Measurements from ENCODE around the gene MIPOL1.
"Not testable (repeated sequence)": the region's sequence is repeated elsewhere in the genome, so short reads cannot be mapped to it uniquely, and the experiment has no call there.

The MIPOL1 gene

DNA sequence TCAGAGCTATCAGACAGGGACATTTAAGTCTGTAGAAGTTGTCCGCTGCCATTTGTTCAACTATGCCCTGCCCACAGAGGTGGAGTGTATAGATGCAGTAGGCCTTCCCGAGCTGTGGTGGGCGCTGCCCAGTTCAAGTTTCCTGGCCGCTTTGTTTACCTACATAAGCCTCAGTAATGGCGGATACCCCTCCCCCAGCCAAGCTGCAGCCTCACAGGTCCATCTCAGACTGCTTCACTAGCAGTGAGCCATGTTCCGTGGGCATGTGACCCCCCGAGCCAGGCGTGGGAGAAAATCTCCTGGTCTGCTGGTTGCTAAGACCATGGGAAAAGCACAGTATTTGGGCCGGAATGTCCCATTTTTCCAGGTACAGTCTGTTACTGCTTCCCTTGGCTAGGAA lies 165.9 kb downstream of the MIPOL1 start:
- no peaks in the 10 kb centered on the region for H3K36me3 ChIP-seq (replicated peaks)
- no peak overlapping the region for H3K27ac ChIP-seq
- H3K4me3 ChIP-seq (ENCODE audit: low read depth, low read length) = no peak overlapping the region
- DNase-seq = no peak
- TF ChIP-seq CTCF (IDR thresholded peaks at IDR 0.05; ENCODE audit: low read depth, low read length, missing control alignments) = no peak
- H3K27me3 ChIP-seq (replicated peaks) = no peaks in the 10 kb centered on the region
- in situ Hi-C loops (cut with HindIII; ENCODE audit: low pct_ligation_motif_present, low sequenced_read_pairs) = no loop called here

DNA sequence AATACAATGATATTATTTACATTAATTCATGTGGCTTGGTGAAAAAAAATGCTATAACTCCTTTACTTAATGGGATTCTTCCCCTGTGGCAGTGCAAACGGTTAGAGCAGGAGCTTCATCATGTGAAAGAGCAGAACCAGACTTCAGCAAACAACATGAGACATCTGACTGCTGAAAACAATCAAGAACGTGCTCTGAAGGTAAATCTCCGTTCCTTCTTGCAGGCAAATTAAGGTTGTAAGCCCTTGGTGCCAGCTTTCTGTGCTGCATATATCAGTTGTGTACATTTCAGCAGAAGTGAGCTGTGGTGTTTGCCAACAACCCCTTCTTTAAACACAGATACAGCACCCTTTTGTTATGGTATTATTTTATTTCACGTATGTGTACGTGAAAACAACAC lies 171.7 kb downstream of the MIPOL1 start:
- in situ Hi-C loops (cut with HindIII; ENCODE audit: low pct_ligation_motif_present, low sequenced_read_pairs) = no loop called here
- Histone ChIP-seq H3K27ac (no peak overlapping the region), H3K36me3 (replicated peaks) (no peaks in the 10 kb centered on the region), H3K4me3 (ENCODE audit: low read depth, low read length) (no peak overlapping the region), H3K27me3 (replicated peaks) (no peaks in the 10 kb centered on the region)
- TF ChIP-seq CTCF (IDR thresholded peaks at IDR 0.05; ENCODE audit: low read depth, low read length, missing control alignments) = no peak
- no peak for DNase-seq

GRCh38 chr14:37375566-37375965 lies 177.8 kb downstream of the MIPOL1 start:
- in situ Hi-C loops (cut with HindIII; ENCODE audit: low pct_ligation_motif_present, low sequenced_read_pairs) = no loop called here
- TF ChIP-seq CTCF (IDR thresholded peaks at IDR 0.05; ENCODE audit: low read depth, low read length, missing control alignments) = no peak
- no peaks in the 10 kb centered on the region for H3K27me3 ChIP-seq (replicated peaks)
- no peak overlapping the region for H3K4me3 ChIP-seq (ENCODE audit: low read depth, low read length)
- DNase-seq = no peak
- no peaks in the 10 kb centered on the region for H3K36me3 ChIP-seq (replicated peaks)
- H3K27ac ChIP-seq = no peak overlapping the region

DNA sequence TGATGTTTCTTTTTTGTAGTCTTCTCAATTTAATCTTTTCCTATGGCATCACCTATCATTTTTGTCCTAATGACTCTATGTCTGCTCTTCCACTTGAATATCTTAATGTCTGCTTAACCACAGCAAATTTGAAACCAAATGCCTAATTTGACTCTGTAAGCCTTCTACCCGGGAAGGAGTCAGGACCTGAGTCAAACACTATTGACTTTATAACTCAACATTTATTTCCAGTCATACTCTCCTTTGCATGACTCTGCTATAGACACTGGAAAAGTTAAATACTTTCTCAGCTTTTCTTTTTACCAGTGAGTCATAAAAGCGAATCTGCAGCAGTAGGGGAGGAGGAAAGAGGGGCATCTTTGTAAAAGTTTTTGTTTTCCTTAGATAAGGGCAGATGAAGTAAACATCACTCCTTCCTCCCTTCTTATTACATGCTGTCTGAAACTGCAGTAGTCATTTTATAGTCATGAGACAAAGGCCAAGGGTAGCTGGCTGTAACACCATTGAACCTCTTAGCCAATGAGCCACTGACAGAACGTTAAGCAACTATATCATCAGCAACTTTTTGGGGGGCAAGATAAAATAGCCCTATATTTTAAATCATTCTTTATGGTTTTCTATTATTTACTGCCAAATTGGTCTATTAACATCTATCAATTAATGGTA lies 179.3 kb downstream of the MIPOL1 start:
- Histone ChIP-seq H3K27me3 (replicated peaks) (no peaks in the 10 kb centered on the region), H3K36me3 (replicated peaks) (no peaks in the 10 kb centered on the region), H3K27ac (no peak overlapping the region), H3K4me3 (ENCODE audit: low read depth, low read length) (no peak overlapping the region)
- TF ChIP-seq CTCF (IDR thresholded peaks at IDR 0.05; ENCODE audit: low read depth, low read length, missing control alignments) = no peak
- in situ Hi-C loops (cut with HindIII; ENCODE audit: low pct_ligation_motif_present, low sequenced_read_pairs) = no loop called here
- no peak for DNase-seq

GRCh38 chr14:37384870-37385596 lies 187.3 kb downstream of the MIPOL1 start:
- in situ Hi-C loops (cut with HindIII; ENCODE audit: low pct_ligation_motif_present, low sequenced_read_pairs) = no loop called here
- Histone ChIP-seq H3K27me3 (replicated peaks) (no peaks in the 10 kb centered on the region), H3K4me3 (ENCODE audit: low read depth, low read length) (no peak overlapping the region), H3K36me3 (replicated peaks) (no peaks in the 10 kb centered on the region), H3K27ac (no peak overlapping the region)
- no peak for DNase-seq
- TF ChIP-seq CTCF (IDR thresholded peaks at IDR 0.05; ENCODE audit: low read depth, low read length, missing control alignments) = no peak

DNA sequence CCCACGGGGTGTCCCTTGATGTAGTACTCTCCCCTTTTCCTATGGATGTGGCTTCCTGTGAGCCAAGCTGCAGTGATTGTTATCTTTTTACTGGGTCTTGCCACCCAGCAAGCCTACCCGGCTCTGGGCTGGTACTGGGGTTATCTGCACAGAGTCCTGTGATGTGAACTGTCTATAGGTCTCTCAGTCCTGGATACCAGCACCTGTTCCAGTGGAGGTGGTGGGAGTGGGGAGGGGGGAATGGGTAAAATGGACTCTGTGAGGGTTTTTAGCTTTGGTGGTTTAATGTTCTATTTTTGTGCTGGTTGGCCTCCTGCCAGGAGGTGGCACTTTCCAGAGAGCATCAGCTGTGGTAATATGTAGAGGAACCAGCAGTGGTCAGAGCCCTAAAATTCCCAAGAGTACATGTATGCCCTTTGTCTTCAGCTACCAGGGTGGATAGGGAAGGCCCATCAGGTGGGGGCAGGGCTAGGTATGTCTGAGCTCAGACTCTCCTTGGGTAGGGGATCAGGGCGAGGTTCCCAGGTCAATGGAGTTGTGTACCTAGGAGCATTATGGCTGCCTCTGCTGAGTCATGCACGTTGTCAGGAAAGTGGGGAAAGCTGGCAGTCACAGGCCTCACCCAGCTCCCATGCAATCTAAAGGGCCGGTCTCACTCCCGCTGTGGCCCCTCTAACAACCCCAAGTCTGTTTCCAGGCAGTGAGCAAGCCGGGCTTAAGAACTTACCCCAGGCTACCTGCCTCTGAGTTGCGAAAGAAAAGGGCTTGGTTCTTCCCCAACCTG lies 199.6 kb downstream of the MIPOL1 start:
- H3K27me3 ChIP-seq (replicated peaks); H3K27ac ChIP-seq; DNase-seq; H3K4me3 ChIP-seq (ENCODE audit: low read depth, low read length); in situ Hi-C loops (cut with HindIII; ENCODE audit: low pct_ligation_motif_present, low sequenced_read_pairs); H3K36me3 ChIP-seq (replicated peaks): not testable (repeated sequence)
